ENCODE measurements around the gene SERHL2. TPM values are rescaled to one million over a fixed set of nuclear protein-coding genes. Genes with fewer than 3 reads are reported as not detected.

The SERHL2 gene
- total RNA-seq, 4 donors from 2014 or later = 0.84 to 13.4 (median 1.7) TPM; not detected in 1

- H3K36me3 ChIP-seq = peaks cover 5 to 87% of the 10 kb centered on the region in 2 donors
- H3K27ac ChIP-seq = no peak overlapping the region
- no peaks in the 10 kb centered on the region for H3K4me1 ChIP-seq
- ATAC-seq (no peak), DNase-seq (no peak)
- intact Hi-C loops (cut with DNase I; ENCODE audit: low total_unique reads) (no loop called here), in situ Hi-C loops (cut with MboI; ENCODE audit: low sequenced_read_pairs in 4 of 4) (no loop called here)
- H3K9me3 ChIP-seq = no peaks in the 10 kb centered on the region
- no peaks in the 10 kb centered on the region for H3K27me3 ChIP-seq
- TF ChIP-seq POLR2A (IDR thresholded peaks at IDR 0.05) (no peak), CTCF (IDR thresholded peaks at IDR 0.05 in 4 of 5, conservative IDR thresholded peaks at IDR 0.05 in 1 of 5) (no peak)
- H3K4me3 ChIP-seq = no peak overlapping the region
These were observed 38.2 kb downstream of the SERHL2 start for GRCh38 chr22:42591987-42592386.

- no peak overlapping the region for H3K27ac ChIP-seq
- DNase-seq = no peak
- H3K27me3 ChIP-seq = no peaks in the 10 kb centered on the region
- ATAC-seq = no peak
- in situ Hi-C loops (cut with MboI; ENCODE audit: low sequenced_read_pairs in 4 of 4) = no loop called here
- H3K36me3 ChIP-seq = peaks cover 7 to 94% of the 10 kb centered on the region in 2 donors
- intact Hi-C loops (cut with DNase I; ENCODE audit: low total_unique reads) = no loop called here
- H3K4me1 ChIP-seq = no peaks in the 10 kb centered on the region
- no peak overlapping the region for H3K4me3 ChIP-seq
- no peaks in the 10 kb centered on the region for H3K9me3 ChIP-seq
- TF ChIP-seq CTCF (IDR thresholded peaks at IDR 0.05 in 4 of 5, conservative IDR thresholded peaks at IDR 0.05 in 1 of 5) (no peak), POLR2A (IDR thresholded peaks at IDR 0.05) (no peak)
These were observed 41.7 kb downstream of the SERHL2 start for GRCh38 chr22:42595434-42595833.

GRCh38 chr22:42596336-42596735 is 42.6 kb downstream of the SERHL2 start:
- Histone ChIP-seq H3K36me3 (peaks cover 7 to 94% of the 10 kb centered on the region in 2 donors), H3K4me1 (no peaks in the 10 kb centered on the region), H3K27ac (no peak overlapping the region), H3K9me3 (no peaks in the 10 kb centered on the region), H3K4me3 (no peak overlapping the region), H3K27me3 (no peaks in the 10 kb centered on the region)
- ATAC-seq (no peak), DNase-seq (no peak)
- intact Hi-C loops (cut with DNase I; ENCODE audit: low total_unique reads) = no loop called here
- in situ Hi-C loops (cut with MboI; ENCODE audit: low sequenced_read_pairs in 4 of 4) = no loop called here
- TF ChIP-seq POLR2A (IDR thresholded peaks at IDR 0.05) (no peak), CTCF (IDR thresholded peaks at IDR 0.05 in 4 of 5, conservative IDR thresholded peaks at IDR 0.05 in 1 of 5) (no peak)

- TF ChIP-seq POLR2A (IDR thresholded peaks at IDR 0.05) (no peak), CTCF (IDR thresholded peaks at IDR 0.05 in 4 of 5, conservative IDR thresholded peaks at IDR 0.05 in 1 of 5) (no peak)
- in situ Hi-C loops (cut with MboI; ENCODE audit: low sequenced_read_pairs in 4 of 4) (no loop called here), intact Hi-C loops (cut with DNase I; ENCODE audit: low total_unique reads) (no loop called here)
- ATAC-seq (no peak), DNase-seq (no peak)
- no peak overlapping the region for H3K27ac ChIP-seq
- no peaks in the 10 kb centered on the region for H3K27me3 ChIP-seq
- H3K9me3 ChIP-seq = no peaks in the 10 kb centered on the region
- peaks cover 7 to 94% of the 10 kb centered on the region in 2 donors for H3K36me3 ChIP-seq
- H3K4me3 ChIP-seq = no peak overlapping the region
- H3K4me1 ChIP-seq = peaks cover 0 to 3% of the 10 kb centered on the region in 2 donors
These were observed 43.2 kb downstream of the SERHL2 start for GRCh38 chr22:42596863-42597530.
